EH (cell line): Measurements from ENCODE around the gene LTA4H.

ENCODE experiments used
- DNase-seq: peaks from one replicate; pipeline ENCODE4 v3.0.0-alpha.2; 2015; ENCODE audit warnings: low read depth

LTA4H gene

DNA sequence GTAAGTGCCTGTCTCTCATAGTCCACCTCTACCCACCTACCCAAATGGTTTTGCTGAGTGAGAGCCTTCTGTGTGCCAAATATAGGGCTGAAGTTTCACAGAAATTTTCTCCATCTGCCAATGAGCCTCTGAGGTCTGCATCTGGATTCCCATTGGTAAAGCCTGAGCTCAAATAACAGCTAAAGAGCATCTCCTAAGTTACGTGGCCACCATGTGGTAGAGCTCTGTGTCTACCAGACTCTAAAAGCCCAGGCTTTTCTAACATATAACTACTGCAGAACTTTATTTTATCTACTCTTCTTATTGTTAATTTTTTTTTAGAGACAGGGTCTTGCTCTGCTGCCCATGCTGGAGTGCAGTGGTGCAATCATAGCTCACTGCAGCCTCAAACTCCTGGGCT is 76.3 kb downstream of the LTA4H start:
- peak; percentile 33 for DNase-seq

DNA sequence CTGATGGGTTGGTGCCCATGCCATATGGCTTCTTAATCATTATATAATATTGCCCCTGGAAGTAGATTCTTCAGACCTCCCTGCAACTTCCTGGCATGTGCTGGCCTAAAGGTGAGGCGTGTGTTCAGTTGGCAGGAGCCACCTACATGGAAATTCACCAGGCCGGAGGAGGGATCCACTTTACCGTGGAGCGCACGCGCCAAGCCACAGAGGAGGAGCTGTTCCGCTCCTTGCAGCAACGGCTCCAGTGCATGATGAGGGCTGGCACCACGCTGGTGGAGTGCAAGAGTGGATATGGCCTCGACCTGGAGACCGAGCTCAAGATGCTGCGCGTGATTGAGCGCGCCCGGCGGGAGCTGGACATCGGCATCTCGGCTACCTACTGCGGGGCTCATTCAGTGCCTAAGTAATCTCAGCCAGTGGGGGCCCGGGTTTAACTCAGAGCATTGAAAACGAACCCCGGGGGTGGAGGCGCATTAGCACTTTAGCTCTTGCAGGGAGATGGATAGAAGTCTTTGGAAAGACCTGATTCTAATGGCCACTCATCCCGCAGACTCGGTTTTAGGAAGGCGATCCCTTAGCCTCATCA is 78.7 kb downstream of the LTA4H start:
- DNase-seq, result no peak

GRCh38 chr12:95955549-95956159 is 79.7 kb downstream of the LTA4H start:
- no peak for DNase-seq

- no peak for DNase-seq
Observed at GRCh38 chr12:95953000-95953399, 82.4 kb downstream of the LTA4H start.

- DNase-seq, result no peak
Observed at GRCh38 chr12:95951515-95951914, 83.9 kb downstream of the LTA4H start.
